ENCODE results near the gene TPRX2. TPM values are rescaled to one million over a fixed set of nuclear protein-coding genes. Genes with fewer than 3 reads are reported as not detected.

Gene TPRX2
- total and polyA plus RNA-seq, 2 of the 13 experiments (the other 11 are each of a cell fraction or from before 2014, with no cell fraction given), result not detected

GRCh38 chr19:47853003-47853402 is 6.0 kb upstream of the TPRX2 start (continued):
- TF ChIP-seq ZNF142 (CRISPR knock-in tag; IDR thresholded peaks at IDR 0.05), result no peak

GRCh38 chr19:47854459-47854858 is 4.6 kb upstream of the TPRX2 start:
- H2AFZ ChIP-seq (ENCODE audit: low read length), result no peak overlapping the region
- TF ChIP-seq ZMYM4 (CRISPR knock-in tag; IDR thresholded peaks at IDR 0.05), result no peak
- TF ChIP-seq FUBP1 (CRISPR knock-in tag; IDR thresholded peaks at IDR 0.05; ENCODE audit: borderline replicate concordance), result no peak
- no peak for TF ChIP-seq ZSCAN9 (CRISPR knock-in tag; IDR thresholded peaks at IDR 0.05; ENCODE audit: borderline replicate concordance)
- no peak for TF ChIP-seq ZNF33B (CRISPR knock-in tag; IDR thresholded peaks at IDR 0.05)
- no peak for TF ChIP-seq MAFG (CRISPR knock-in tag; IDR thresholded peaks at IDR 0.05)
- ATAC-seq, result no peak
- H3K4me3 ChIP-seq (replicated peaks in 1 of 3; ENCODE audit: insufficient read depth in 1 of 3, low read depth in 2 of 3, low read length in 3 of 3), result no peak overlapping the region
- CTCF ChIA-PET (ENCODE audit: low intra/inter-chr PET ratio, low total read pairs), result no interaction called here
- H3K27me3 ChIP-seq (ENCODE audit: control insufficient read depth in 1 of 2, insufficient read depth in 2 of 2, low read length in 2 of 2), result peaks cover 3 to 5% of the 10 kb centered on the region in 2 experiments; a peak in 3 of 5 replicates
- no peaks in the 10 kb centered on the region for H3K36me3 ChIP-seq (replicated peaks in 1 of 2; ENCODE audit: control insufficient read depth in 1 of 2, insufficient read depth in 2 of 2, low read length in 2 of 2)
- no peaks in the 10 kb centered on the region for H4K20me1 ChIP-seq (ENCODE audit: insufficient read depth, low read length)
- intact Hi-C loops (cut with micrococcal nuclease; ENCODE audit: unreplicated experiment) (no loop called here), in situ Hi-C loops (cut with HindIII; ENCODE audit: extremely low pct_ligation_motif_present, low pct_unique_long_range_greater_than_20kb) (no loop called here)
- no peak overlapping the region for H3K27ac ChIP-seq (ENCODE audit: extremely low read length, insufficient read depth, low read length)
- no TSS peak for BruUV-seq (replicated peaks)
- WGBS (ENCODE audit: low lambda C conversion rate), result 3% methylated on average over 4 of the region's 4 CpGs
- peaks cover 11% of the 10 kb centered on the region; the same call in 1 of the 2 replicates for H3K4me1 ChIP-seq (ENCODE audit: insufficient read depth, low read length)
- POLR2A ChIA-PET, result no interaction called here
- DNase-seq (ENCODE audit: low spot score), result no peak
- H3K4me2 ChIP-seq (ENCODE audit: low read depth, low read length), result no peak overlapping the region
- H3K9me3 ChIP-seq (ENCODE audit: low read length), result no peaks in the 10 kb centered on the region
- H3K79me2 ChIP-seq (ENCODE audit: insufficient read depth, low read length), result no peaks in the 10 kb centered on the region
- no peak overlapping the region for H3K9ac ChIP-seq (ENCODE audit: insufficient read depth, low read depth, low read length)
- no peak for FAIRE-seq
